Measurements from ENCODE around the gene EFCAB12.

DNA sequence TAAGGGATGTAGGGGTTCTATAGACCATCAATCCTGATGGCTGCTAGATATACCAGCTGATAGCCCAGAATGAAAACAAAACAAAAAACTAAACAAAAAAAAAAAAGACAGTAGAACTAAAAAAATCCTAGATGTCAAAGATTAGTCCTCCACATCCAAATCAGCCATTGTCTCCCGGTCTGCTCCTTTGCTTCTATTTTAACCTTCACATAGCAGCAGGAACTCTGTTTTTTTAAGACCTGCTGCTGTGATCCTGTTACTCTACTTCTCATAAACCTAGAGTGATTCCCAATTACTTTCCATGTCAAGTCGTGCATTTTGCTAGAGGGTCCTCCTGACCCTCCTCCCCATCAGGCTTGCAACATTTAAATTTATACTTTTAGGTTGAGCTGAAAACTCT lies 14.1 kb upstream of the EFCAB12 start:
- TF ChIP-seq POLR2AphosphoS5 (IDR thresholded peaks at IDR 0.05; ENCODE audit: low read depth, low read length) (no peak), FOXP2 (optimal IDR thresholded peaks at IDR 0.05; ENCODE audit: borderline replicate concordance, extremely low read depth, extremely low read length, insufficient read depth) (no peak), SIN3A (IDR thresholded peaks at IDR 0.05; ENCODE audit: borderline replicate concordance, insufficient read depth, low read length) (no peak)
